ENCODE results near the gene DHRS7. TPM values are rescaled to one million over a fixed set of nuclear protein-coding genes. Genes with fewer than 3 reads are reported as not detected.

Gene DHRS7, protein sequence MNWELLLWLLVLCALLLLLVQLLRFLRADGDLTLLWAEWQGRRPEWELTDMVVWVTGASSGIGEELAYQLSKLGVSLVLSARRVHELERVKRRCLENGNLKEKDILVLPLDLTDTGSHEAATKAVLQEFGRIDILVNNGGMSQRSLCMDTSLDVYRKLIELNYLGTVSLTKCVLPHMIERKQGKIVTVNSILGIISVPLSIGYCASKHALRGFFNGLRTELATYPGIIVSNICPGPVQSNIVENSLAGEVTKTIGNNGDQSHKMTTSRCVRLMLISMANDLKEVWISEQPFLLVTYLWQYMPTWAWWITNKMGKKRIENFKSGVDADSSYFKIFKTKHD
- 37.8 TPM for polyA plus RNA-seq (2012; ENCODE audit: insufficient read depth, insufficient read length)

DNA sequence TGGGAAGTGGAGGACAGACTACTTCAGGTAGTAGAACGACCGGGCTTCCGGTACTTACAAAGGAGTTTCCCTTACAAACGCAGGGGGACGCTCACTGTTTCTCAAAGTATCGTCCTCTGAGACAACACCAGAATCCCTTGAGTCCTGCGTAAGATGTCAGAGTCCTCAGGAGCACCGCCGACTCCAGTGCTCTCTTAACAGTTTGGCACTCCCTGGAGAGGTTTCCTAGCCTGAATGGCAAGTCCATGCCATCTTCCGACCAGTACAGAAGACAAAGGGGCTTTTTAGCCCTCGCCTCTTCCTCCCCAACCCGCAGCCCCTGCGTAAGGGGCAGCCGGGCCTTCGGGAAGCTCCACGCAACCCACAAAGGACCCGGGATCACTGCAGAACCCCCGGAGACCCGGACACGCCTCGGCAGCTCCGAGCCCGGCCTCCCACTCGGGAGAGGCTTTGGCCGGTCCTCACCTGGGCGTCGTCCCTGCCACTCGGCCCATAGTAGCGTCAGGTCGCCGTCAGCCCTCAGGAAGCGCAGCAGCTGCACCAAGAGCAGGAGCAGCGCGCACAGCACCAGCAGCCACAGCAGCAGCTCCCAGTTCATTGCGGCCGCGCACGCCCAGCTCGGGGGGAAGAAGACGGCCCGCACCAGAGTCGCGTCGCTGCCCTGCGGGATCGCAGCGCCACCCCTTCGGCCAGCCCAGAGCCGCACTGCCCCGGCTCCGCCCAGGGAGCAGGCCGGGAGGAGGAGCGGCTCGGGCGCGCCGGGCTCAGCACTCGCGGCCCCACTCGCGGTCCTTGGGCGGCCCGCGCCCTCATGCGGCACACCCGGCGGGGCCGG, at the start of gene DHRS7:
TSS of gene DHRS7 (minus strand) at position 687 of the 835 bp plus-strand sequence. CDS start at position 598, 89 bp downstream.
- peak; percentile 82 for DNase-seq (ENCODE audit: low read depth, low spot score)
- H3K4me3 ChIP-seq (ENCODE audit: low read length): peak within 1 kb of the TSS; percentile 86

DNA sequence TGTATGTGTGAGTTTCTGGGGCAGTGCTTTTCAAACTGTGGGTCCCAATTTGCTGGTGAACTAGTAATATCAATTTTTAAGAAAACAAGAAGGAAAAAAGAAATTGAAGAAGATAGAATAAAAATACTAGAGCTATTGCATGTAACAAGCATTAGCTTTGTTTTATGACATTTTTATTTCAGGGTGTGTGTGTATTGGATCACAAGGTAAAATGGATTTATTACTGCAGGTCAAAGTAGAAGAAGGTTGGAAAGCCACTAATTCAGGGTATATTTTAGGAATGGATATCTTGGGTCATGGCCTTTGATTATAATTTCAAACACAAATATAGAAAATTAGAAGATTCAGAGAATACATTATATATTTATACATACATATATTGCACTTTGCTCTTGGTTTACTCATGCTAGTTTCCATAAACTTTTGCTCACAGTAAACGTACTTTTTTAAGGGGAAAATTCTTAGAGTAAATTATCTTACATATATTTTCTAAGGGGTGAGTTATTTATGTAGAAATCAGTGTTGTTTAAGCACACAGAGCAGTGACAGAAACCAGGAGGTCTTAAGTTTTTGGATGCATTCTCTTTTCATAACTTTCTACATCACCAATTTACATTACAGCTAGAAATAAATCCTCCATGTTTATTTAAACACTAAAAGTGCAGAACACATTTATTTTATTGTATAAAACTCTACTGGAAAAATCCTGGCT, 49.4 kb upstream of the DHRS7 start:
- no peak for DNase-seq (ENCODE audit: low read depth, low spot score)
- no peak overlapping the region for H3K4me3 ChIP-seq (ENCODE audit: low read length)

DNA sequence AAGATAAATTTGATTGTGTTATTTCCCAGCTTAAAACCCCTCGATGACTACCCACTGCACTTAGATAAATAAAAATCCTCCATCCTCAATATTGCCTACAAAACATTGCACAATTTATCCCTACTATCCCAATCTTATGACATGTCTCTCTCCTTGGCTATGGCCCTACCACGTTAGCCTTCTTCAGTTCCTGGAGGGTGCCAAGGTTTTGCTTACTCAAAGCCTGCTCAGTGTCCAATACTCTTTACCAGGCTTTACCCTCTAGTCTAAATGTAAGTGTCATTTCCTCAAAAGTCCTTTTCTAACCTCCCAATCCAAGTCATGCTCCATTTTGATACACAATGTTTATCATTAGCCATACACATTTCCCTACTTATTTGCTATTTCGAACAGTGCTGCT, 48.8 kb upstream of the DHRS7 start:
- no peak overlapping the region for H3K4me3 ChIP-seq (ENCODE audit: low read length)
- no peak for DNase-seq (ENCODE audit: low read depth, low spot score)

DNA sequence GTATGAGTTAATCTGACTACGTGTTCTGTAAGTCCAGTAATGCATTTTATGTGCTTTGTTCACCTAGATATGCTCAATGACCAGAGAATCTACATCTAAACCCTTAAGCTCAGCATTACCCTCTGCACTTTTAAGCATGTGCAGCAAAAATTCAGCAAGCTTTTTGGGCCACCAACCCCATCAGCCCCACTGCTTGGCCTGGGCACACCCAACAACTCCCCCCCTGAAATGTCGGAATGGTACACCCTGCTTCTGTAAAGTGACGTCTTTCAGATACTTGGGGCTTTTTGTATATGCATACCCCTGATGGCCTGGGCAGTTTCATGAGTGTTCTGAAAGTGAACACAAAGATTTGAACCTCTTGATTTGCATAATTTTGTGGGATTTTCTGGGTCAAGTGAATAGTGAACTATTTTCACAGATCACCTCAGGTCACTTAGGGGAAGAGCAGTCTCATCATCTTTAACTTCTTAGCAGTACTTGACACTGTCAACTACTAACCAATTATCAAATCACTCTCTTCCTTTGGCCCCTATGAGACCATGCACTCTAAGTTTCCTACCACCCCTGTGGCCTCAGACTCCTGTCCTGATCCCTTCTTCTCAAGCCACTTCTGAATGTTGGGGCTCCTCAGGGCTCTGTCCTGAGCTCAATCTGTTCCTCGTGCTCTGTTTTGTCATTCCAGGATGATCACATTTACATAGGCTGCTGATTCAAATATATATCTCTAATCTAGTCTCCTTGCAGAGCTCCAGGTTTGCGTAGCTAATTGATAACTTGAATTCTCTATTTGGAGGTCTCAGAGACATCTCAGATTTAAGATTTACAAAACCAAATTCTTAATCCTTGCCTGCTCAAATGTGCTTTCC, 47.5 kb upstream of the DHRS7 start:
- DNase-seq (ENCODE audit: low read depth, low spot score): no peak
- H3K4me3 ChIP-seq (ENCODE audit: low read length): no peak overlapping the region

DNA sequence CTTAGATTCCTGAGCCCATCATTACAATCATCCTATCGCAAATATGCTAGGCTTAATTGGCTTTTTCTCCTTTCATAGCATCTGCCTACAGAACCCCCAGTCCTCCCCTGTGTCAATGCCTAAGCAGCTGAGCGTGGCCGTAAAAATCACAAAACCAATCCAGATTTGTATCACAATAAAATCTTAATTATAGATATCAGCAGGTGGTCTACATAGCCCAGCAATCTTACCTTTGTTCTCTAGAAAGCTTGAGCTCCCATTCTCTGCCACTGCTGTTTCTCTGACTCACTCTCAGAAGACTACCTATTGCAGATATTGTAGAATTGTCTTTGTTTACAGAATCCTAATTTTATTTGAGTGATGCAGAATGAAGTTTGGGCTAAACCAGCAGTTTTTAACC, 46.0 kb upstream of the DHRS7 start:
- no peak overlapping the region for H3K4me3 ChIP-seq (ENCODE audit: low read length)
- no peak for DNase-seq (ENCODE audit: low read depth, low spot score)

DNA sequence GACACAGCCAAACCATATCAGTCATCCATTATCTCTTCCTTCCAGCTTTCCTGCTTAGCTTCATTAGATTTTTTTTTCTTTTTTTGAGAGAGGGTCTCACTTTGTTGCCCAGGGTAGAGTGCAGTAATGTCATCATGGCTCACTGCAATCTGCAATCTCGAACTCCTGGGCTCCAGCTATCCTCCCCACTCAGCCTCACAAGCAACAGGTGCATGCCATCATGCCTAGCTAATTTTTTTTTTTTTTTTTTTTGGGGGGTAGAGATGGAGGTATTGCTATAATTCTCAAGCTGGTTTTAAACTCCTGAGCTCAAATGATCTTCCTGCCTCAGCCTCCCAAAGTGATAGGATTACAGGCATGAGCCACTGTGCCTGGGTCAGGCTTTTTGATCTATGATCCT, 45.5 kb upstream of the DHRS7 start:
- H3K4me3 ChIP-seq (ENCODE audit: low read length): no peak overlapping the region
- DNase-seq (ENCODE audit: low read depth, low spot score): no peak

DNA sequence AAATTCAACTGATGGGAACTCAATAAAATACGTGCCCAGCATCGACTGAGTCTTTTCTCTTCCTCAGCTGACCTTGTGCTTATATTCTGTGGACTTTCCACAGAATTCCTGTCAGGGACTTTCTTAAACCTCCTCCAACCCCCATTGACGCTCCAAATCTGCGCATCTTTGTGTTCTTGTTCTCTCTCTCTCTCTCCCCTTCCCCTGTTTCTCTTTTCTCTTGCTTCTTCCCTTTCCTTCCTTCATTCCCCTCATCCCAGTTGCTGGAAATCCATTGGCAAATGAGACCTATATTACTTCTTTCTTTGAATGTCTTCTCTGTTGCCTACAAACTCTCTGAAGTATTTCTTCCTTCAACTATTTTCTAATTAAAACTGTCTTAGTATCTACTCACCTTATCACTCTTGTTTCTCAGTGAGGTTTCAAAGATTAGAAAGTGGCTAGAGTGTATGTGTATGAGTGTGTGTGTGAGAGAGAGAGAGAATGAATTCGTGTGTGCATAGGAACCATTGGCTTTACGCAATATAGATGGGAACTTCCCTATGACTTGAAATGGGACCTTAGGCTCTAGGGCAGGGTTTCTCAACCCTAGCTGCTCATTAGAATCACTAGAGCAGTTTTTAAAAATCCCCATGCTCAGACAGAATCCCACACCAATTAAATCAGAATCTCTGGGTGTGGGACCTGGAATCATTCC, 41.8 kb upstream of the DHRS7 start:
- no peak overlapping the region for H3K4me3 ChIP-seq (ENCODE audit: low read length)
- no peak for DNase-seq (ENCODE audit: low read depth, low spot score)

DNA sequence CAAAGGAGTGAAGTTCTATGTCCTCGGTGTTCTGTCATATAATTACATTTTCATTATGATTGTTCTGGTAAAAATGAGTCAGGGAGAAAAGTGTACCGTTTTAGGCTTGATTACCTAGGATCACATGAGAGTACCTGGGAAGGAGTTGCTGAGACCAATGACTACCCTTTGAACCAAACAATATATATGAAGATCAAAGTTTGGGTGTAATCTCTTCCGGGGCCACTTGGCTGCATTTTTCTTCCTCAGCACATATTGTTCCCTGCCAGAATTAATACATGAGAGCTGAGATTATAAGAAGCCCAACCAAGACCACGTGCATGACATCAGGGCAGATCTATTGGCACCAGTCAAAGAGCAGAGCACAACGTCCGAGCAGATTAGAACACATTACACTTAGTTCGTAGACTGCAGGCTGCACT, 41.1 kb upstream of the DHRS7 start:
- DNase-seq (ENCODE audit: low read depth, low spot score): no peak
- H3K4me3 ChIP-seq (ENCODE audit: low read length): no peak overlapping the region

DNA sequence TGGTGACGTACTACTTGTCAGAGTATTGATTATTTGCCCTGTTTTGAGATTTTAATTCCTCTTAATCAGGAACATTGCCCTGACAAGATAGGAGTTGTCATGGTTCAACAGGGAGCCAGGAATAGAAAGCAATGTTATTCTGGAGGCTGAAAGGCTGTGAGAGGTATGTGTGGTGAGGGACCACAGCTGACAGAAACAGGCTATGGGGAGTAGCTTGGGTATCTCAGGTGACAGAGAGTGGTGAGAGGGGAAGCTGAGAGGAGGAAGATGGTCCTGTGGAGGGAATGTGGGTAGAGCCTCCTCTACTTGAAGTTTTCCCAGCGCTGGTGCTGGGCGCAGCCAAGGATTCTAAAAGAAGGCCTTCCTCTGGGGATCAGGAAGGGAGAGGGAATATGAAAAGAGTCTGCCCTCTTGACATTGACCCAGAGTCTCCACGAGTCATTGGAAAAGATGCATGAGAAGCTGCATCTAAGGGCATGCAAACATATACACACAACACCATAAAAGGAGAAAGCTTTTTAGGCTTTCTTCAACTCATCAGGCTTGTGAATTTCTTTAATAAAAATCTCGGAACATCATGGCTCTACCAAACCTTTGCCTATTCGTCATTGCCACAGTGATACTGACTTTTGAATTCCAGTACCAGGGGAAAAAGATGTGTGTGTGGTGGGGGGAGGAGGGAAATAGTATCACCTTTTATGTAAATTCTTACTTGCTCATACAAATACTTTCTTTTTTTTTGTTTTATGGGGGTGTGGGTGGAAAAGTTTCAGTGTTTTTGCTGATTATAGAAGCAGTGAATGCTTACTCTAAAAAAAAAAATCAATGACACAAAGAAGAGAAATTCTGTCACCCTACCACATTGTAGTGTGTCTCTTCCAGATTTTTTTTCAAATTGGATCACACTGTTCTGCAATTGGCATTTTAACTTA, 39.9 kb upstream of the DHRS7 start:
- H3K4me3 ChIP-seq (ENCODE audit: low read length): no peak overlapping the region
- no peak for DNase-seq (ENCODE audit: low read depth, low spot score)

DNA sequence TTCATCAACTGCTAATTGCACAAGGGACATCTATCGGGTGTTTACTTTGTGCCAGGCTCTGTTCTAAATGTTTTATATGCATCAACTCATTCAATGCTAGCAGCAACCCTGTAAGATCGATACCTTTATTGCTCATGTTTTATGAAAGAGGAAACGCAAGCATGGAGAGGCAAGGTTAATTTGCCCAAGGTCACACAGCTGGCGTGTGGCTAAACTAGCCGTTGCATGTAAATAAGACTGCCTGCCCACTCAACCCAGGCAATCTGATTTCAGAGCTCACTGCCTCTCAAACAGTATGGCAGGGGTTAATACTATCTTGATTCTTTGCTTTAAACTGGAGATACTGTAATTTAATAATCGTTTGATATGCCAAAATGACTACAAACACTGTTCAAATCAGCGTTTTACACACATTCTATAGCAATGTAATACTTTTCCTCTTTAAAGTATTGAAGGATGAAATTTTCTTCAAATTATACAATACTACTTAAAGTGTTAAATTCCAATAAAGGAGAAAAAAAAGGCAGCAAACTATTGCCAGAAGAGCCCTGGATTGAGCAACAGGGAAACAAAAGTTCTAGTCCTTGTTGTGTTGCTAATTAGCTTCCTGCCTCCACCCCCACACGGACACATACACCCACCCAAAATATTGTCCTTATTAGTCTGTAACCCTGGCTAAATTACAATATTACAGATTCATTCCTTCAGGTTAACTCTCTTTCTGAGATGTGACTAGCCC, 39.1 kb upstream of the DHRS7 start:
- no peak overlapping the region for H3K4me3 ChIP-seq (ENCODE audit: low read length)
- no peak for DNase-seq (ENCODE audit: low read depth, low spot score)

DNA sequence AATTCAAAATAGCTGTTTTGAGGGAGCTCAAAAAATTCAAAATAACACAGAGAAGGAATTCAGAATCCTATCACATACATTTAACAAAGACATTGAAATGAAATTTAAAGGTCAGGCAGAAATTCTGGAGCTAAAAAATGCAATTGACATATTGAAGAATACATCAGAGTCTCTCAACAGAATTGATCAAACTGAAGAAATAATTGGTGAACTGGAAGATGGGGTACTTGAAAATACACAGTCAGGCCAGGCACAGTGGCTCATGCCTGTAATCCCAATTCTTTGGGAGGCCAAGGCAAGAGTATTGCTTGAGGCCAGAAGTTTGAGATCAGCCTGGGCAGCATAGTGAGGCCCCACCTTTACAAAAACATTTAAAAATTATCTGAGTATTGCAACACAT, 34.1 kb upstream of the DHRS7 start:
- no peak for DNase-seq (ENCODE audit: low read depth, low spot score)
- H3K4me3 ChIP-seq (ENCODE audit: low read length): no peak overlapping the region

DNA sequence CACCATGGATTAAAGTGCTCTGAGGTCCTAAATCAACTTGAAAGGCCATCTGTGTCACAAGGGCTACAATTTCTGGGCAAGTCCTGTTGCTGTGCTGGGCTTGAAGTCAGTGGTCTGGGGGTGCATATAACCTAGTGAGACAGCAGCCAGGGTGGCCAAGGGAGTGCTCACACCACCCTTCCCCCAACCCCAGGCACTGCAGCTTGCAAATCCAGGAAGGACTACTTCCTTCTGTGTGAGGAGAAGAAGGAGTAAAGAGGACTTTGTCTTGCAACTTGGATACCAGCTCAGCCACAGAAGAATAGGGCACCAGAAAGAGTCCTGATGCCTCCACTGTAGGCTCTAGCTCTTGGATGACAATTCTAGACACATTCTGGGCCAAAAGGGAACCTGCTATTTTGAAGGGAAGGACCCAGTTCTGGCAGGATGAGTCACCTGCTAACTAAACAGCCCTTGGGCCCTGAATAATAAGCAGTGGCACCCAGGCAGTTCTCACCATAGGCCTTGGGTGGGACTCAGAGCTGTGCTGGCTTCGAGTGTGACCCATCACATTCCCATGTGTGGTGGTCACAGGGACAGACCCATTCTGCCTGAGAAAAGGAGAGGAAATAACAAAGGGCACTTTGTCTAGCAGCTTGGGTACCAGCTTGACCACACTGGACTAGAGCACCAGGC, 32.6 kb upstream of the DHRS7 start:
- H3K4me3 ChIP-seq (ENCODE audit: low read length): no peak overlapping the region
- DNase-seq (ENCODE audit: low read depth, low spot score): no peak

DNA sequence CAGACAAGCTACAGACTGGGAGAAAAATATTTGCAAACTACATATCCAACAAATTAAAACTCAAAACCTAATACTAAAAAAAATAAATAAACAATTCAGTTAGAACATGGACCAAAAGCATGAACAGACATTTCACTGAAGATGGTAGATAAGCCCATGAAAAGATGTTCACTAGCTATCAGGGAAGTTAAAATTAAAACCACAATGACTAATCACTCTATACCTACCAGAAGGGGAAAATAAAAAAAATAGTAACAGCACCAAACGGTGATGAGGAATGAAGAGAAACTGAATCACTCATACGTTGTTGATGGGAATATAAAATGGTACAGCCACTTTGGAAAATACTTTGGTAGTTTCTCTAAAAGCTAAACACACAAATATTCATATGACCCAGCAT, 31.1 kb upstream of the DHRS7 start:
- DNase-seq (ENCODE audit: low read depth, low spot score): peak; percentile 62
- no peak overlapping the region for H3K4me3 ChIP-seq (ENCODE audit: low read length)

DNA sequence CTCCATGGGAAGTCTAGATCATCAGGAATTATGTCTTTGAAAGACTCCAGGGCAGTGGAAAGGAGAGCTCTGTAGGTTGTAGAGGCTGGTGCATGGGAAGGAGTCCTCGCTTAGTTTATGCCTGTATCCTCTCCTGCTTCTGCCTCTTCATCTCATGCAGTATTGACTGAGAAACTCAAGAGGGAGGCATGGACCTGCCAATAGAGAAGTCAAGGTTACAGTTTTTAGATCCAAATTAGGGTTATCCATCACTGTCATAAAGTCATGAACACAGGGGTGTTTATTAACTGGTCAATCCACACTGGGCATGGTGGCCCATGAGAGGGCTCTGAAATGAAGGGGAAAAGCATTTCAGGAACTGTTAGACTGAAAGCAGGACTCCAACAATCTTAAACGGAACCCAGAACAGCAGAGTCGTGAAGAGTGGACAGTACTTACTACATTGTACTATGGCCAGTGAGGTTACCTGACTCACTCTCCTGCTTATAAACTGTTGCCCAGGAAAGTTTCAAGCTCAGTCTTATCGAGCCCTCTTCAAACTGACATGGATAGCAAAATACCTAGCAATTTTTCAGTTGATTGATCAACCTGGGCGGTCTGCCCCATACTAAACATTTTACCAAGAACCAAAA, 30.1 kb upstream of the DHRS7 start:
- DNase-seq (ENCODE audit: low read depth, low spot score): peak; percentile 42
- H3K4me3 ChIP-seq (ENCODE audit: low read length): no peak overlapping the region

DNA sequence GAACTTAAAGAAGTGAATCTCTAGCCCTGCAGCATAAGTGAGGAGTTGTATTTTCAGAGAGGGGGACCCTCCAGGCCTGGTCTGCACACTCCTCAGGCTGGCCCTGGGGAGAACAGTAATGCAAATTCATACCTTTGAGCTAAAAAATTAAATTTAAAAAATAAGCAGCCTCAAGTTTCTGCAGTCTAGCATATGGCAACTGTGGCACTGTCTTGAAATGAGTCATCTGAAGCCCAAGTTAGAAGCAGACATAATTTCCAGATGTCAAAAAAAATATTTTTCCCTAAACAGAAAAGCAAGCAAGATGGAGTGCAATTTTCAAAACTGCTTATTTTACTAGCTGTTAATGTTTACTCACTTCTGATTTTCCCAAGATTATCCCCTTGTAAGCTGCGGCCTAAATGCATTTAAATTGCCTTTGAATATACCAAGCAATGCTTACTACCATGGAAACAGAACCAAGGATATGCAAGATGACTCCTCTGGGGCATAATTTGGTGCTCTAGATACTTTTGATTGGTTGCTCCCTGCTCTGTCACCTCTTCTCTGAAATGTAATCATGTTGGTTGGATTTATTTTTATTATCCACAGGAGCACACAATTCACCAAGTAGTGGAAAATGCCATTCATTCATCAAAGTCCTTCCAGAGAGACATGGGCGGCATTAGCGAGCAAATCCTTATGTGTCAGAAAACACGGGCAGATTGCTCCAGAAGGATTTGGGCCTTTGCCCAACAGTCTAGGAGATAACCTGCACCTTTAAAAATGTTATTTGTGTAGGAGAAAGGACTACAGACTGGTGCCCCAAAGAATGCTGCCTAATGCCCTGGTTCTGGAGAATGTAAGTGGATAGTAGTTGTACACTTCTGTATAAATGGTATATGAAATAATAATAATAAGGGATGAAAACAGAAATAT, 25.0 kb upstream of the DHRS7 start:
- no peak for DNase-seq (ENCODE audit: low read depth, low spot score)

More for the DNA sequence above, 25.0 kb upstream of the DHRS7 start:
- no peak overlapping the region for H3K4me3 ChIP-seq (ENCODE audit: low read length)
